ENCODE measurements around the gene SYNPO2.

DNA sequence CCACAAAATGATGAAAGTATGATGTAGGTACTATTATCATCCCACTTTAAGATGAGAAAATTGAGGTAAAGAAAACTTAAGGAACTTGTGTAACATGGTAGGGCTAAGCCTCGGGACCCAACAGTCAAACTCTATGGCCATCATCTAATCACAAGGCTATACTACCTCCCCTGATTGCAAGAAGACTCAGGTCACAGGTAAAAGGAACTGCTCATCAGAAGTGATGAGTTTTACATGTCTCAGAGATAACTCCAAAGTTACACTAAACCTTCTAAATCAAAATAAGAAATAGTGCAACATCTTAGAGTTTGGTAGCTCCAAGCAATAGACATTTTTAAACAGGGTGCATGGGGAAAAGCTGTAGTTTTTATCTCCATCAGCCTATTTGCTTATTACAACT, 150.5 kb downstream of the SYNPO2 start:
- TF ChIP-seq, protein P1, sequence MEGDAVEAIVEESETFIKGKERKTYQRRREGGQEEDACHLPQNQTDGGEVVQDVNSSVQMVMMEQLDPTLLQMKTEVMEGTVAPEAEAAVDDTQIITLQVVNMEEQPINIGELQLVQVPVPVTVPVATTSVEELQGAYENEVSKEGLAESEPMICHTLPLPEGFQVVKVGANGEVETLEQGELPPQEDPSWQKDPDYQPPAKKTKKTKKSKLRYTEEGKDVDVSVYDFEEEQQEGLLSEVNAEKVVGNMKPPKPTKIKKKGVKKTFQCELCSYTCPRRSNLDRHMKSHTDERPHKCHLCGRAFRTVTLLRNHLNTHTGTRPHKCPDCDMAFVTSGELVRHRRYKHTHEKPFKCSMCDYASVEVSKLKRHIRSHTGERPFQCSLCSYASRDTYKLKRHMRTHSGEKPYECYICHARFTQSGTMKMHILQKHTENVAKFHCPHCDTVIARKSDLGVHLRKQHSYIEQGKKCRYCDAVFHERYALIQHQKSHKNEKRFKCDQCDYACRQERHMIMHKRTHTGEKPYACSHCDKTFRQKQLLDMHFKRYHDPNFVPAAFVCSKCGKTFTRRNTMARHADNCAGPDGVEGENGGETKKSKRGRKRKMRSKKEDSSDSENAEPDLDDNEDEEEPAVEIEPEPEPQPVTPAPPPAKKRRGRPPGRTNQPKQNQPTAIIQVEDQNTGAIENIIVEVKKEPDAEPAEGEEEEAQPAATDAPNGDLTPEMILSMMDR (IDR thresholded peaks at IDR 0.05; ENCODE audit: borderline replicate concordance, extremely low read depth, low read length, poor library complexity, severe bottlenecking), result no peak
- TF ChIP-seq EZH2 (IDR thresholded peaks at IDR 0.05; ENCODE audit: borderline replicate concordance, low read depth, low read length, severe bottlenecking), result no peak

All from DND-41 (cell line).